Amniotic stem cell (primary cell): Measurements from ENCODE around the gene CRIP2.
A peak's percentile ranks its signal among the peaks of the same experiment; 100 is the strongest.

ENCODE experiments used
- DNase-seq: peaks from one replicate; lab custom pipeline; 2025; lab: John Stamatoyannopoulos, UW

CRIP2 gene

DNA sequence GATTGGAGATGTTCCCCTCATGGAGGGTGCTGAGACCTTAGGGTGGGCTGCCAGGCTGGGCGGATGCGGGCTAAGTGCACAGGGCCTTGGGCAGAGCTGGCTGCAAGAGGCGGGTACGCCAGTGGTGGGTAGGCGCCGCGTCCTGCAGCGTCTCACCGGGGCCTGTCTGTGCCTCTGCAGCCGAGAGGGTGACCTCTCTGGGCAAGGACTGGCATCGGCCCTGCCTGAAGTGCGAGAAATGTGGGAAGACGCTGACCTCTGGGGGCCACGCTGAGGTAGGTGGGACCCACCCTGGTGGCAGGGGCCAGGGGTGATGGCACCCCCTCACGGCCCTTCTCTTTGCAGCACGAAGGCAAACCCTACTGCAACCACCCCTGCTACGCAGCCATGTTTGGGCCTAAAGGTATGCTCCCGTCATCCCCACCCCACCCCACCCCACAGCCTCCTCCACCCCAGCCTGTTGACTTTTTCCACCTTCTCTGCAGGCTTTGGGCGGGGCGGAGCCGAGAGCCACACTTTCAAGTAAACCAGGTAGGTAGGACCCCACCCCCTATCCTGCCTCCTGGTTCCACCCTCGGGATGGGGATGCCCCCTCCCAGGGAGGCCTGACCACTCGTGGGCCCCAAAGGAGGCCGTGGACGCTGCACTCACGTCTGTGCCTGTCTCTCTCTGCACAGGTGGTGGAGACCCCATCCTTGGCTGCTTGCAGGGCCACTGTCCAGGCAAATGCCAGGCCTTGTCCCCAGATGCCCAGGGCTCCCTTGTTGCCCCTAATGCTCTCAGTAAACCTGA lies 13.6 kb downstream of the CRIP2 start:
- no peak for DNase-seq

DNA sequence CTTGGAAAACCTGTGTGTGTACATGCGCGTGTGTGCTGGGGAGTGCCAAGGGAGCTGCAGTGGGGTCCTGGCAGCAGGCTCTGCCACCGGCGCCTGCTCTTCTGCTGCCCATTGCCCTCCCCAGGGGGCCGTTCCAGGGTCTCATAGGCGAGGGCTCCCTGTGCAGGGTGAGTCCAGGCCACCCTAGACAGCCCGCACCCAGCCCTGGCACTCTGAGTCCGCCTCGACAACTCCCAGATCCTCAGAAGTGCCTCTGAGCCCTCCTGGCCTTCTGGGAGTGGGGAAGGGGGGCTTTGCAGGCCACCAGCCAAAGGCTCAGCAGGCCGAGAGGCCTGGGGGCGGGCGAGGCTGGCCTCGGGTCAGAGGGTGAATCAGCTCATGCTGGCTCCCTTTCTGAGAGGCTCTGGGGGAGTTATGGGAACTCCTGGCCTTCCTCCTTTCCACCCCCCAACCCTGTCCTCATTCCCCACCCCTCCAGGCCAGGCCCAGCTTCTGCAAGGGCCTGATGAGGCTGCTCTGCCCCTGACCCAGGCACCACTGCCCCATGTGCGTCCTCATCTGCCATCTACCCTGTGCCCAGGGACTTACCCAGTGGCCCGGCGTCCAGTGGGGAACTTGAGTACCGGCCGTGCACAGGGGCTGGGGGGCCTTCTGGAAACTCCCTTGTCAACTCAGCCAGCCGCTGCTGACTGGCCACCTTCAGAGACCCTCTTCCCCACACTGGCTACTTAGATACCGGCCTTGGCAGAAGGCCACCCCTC lies 14.3 kb downstream of the CRIP2 start:
- no peak for DNase-seq

DNA sequence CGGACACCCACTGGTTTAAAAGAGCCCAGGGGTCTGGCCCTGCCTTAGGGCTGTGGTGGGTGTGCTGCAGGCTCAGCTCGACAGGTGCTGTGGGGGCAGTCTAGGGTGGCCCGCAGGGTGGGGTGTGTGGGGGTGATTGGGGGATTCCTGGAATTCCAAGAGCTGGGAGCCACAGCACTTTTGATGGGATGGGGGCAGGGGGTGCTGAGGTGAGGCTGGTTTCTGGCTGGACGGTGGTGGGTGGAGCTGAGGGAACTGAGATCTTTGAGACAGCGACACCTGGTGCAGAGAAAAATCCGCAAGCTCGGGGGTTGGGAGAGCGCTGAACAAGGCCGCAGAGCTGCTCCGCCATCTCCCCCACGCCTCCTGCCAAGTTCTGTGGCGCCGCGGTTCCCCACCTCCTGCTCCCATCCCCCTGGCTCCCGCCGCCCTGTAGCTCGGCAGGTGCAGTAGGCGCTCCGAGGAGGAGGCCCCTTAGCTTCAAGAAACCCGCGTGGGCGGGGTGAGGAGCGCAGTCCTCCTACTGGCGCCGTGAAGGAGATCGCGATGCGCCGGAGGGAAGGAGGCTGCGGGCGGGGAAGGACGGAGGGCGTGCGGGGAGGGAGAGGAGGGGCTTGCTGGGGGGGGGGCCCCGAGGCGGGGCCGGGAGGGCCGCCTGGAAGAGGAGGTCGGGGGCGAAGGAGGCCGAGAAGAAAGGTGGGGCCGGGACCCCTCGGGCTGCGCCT lies 15.1 kb downstream of the CRIP2 start:
- DNase-seq: peak; percentile 64

DNA sequence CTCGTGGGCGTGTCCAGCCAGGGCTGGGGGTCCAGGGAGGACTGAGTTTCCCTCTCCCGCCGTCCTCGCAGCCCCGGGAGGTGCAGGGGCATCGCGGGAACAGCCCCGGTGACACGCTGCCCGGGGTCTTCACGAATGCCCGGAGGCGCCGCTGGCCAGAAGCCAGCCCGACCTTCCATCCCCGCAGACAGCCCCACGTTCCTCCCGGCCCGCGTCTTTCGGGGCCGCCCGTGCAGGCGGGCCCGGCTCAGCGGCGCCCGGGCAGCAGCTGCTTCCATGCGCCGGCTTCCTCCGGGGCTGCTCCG lies 15.6 kb downstream of the CRIP2 start:
- no peak for DNase-seq

DNA sequence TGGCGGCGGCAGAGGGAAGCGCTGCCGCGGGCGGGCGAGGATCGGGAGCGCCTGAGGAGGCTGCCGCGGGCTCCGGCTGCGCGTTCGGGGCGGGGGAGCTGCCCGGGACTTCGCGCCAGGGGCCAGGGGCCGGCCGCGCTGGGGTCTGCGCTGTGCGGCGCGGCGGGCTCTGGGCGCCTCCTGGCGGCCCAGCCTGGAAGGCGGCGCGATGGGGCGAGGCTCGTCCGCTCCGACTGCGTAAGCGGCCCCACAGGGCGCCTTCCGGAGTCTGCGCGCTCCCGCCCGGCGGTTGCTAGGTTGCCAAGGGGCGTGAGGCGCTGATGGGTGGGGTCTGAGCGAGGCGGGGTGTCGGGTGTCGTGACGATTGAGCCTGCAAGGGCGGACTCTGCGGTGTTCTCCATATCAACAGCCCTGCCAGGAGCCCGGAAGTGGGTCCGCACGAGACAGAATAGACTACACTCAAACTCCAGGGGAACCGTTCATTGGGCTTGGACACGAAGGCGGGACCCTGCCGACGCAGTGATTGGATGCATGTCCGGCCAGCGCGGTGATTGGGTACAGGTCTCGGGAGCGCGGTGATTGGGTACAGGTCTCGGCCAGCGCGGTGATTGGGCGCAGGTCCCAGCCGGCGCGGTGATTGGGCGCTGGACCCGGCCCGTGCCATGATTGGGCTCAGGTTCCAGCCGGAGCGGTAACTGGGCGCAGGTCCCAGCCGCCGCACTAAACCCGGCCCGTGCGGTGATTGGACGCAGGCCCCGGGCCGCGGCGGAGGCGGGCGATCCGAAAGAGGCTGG lies 16.1 kb downstream of the CRIP2 start, which contains the start of gene TEDC1:
TEDC1 (plus strand) TSS at position 675 of the 794 bp plus-strand sequence. CDS start 130 bp downstream, outside the sequence.
- DNase-seq: peak; percentile 100

DNA sequence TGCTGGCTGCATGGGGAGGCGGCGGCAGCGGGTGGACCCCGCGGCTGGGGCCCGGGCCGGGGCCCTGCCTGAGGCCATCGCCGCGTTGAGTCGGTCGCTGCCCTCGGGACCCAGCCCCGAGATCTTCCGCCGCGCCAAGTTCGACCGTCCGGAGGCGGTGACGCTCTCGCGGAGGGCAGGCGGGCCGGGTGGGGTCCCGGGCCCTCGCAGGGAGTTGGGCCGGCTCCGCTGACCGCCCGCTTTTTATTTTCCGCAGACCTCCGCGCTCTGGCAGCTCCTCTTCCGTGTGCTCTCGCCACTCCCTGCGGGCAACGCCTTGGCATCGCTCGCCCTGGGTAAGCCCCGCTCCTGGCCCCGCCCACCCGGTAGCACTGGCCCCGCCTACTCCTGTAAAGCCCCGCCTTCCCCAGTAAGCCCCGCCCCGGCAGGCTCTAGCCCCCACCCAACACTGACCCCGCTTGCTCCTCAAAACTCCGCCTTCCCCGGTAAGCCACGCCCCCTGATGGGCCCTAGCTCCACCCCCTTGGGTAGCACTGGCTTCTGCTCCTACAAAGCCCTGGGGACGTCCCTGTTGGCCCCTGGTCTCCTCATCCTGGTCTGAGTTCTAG lies 16.8 kb downstream of the CRIP2 start:
- no peak for DNase-seq

DNA sequence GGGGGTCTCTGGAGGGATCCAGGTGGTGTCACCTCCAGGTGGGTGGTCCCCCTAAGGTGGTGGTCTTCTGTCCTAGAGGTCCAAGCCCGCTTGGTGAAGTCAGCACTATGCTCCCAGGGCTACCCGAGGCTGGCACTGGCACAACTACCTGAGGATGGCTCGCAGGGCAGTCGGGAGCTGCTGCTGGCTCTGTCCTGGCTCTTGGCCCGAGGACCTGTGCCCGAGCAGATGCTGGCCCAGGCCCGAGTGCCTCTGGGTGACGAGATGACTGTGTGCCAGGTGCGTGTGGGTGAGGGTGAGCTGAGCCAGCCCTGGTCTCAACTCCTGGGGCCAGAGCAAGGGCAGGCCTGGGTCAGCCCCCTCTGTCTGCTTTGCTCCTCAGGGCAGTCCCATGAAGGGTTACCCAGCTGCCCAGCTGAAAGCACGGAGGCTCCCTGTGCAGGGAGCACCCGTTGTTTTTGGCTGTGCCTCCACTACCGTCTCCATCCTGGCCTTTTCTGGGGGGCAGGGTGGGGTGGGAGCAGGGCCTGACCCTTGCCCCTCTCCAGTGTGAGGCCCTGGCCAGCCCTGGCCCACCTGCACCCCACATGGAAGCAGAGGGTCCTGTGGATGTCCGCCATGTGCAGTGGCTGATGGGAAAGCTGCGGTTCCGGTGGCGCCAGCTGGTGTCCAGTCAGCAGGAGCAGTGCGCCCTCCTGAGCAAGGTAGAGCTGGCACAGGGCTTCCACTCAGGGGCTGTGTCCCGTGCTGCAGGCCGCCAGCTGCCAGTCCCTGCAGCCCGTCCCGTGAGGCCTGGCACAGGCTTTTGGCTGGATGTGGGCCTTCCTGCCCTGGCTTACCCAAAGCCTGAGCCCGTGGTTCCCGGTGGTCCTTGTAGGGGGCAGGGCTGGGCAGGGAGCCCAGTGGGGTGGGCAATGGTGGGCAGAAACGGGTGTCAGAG lies 17.7 kb downstream of the CRIP2 start:
- no peak for DNase-seq

DNA sequence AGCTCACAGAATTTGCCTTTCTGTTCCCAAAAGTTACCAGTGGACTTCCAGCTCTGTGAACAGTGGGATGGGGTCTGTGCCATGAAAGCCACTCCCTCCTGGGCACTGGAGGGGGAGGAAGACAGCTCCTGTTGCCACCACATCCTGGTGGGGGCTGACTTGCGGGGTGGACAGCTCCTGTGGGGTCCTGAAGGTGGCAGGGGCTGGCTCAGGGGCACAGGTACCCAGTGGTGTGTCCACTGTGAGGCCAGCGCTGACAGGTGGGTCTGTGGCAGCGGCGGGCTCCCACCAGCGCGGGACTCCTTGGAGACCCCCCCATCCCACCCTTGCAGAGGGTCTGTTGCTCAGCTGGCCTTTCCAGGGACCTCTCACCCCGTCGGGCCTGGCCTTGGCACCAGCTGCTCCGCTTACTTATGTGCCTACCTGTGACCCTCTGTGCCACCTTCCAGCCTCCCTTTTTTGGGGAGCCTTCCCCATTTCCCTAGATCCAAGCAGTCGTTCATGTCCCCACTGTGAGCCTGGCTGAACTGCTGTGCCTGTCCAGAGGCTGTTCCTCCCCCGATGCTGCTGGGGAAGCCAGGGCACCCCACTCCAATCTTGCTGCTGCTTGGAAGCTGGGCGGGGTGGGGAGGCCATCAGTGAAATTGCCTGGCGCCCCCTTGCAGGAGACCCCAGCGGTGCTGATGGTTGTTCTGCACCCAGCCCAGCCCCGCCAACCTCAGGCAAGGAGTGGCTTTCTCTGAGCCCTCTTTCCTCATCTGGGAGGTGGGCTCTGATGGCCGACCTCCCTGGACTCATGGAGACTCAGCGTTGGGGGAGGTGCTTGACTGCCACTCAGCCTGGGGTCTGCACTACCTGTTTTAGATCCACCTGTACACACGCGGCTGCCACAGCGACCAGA lies 18.6 kb downstream of the CRIP2 start:
- no peak for DNase-seq

DNA sequence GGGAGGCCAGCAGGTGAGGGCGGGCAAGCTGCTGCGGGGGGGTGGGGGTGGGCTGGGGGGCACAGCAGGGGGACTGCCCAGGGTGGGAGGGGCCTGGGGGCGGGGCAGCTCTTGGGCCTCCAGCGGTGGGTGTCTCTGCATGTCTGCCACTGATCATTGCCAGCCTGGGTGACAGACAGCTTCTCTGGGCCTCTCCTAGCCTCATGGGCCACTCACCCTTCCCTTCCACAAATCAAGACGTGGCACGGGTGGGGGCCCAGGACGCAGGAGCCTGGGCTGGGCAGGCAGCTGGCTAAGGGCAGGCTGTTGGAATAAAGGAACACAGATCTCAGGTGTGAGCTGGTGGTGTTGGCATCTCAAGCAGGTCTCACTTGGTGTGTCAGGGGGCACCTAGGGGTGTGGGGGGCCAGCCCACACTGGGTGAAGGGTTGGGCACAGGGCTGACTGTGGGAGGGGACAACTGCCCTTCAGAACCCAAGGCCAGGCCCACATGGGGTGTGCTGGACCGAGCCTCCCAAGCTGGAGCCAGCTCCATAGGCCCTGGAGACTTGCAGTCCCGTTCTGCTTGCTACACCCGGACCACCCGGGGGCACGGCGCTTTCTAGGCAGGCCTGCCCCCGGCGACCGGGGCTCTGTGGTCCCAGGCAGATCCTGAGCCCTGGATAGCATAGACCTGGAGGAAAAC lies 19.4 kb downstream of the CRIP2 start:
- DNase-seq: no peak

DNA sequence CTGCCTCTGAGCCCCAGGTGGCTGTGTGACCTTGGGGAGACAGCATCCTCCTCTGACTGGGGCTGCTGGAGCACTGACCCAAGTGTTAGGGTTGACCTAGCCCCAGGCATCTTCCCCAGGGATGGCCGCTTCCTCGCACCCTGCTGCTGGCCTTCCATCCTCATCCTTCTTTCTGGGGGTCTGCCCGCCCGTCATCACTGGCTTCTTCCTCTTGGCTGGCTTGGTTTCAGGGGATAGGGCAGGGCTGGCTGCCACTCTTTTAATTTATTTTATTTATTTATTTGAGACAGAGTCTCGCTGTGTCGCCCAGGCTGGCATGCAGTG lies 19.9 kb downstream of the CRIP2 start:
- no peak for DNase-seq

DNA sequence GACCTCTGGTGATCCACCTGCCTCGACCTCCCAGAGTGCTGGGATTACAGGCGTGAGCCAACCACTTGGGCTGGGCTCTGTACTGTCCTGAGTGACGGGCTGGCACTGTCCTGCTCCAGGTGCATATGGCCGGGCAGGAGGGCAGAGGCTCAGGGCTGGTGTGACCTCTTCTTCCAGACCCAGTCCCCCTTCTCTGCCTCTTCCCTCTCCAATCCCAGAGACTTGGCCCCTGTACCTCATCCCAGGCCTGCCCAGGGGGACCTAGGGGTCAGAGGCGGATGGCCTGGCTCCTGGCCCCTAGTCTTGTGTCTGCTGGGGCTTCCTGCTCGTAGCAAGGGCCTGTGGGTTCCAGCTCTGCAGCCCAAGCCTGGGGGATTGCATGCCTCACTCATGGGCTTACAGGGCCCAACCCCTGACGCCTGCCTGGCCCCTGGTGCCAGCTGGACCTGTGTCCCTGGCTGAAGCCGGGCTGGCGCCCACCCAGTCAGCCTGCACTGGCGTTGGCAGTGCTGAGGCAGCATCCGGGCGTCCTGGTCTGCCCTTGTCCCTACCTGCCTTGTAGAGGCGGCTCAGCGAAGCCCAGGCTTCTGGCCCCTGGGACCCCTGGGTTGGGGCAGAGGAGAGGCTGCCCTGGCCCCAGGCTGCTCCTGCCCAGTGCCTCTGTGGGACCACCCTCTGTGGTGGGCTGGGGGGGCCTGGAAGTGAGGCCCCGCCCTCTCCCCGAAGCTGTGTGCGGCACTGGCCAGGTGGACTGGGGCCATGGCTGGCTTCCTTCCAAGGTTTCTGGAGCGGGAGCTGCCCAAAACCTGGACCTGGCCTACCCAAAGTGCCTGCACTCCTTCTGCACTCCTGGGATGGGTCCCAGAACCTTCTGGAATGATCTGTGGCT lies 20.7 kb downstream of the CRIP2 start:
- no peak for DNase-seq

DNA sequence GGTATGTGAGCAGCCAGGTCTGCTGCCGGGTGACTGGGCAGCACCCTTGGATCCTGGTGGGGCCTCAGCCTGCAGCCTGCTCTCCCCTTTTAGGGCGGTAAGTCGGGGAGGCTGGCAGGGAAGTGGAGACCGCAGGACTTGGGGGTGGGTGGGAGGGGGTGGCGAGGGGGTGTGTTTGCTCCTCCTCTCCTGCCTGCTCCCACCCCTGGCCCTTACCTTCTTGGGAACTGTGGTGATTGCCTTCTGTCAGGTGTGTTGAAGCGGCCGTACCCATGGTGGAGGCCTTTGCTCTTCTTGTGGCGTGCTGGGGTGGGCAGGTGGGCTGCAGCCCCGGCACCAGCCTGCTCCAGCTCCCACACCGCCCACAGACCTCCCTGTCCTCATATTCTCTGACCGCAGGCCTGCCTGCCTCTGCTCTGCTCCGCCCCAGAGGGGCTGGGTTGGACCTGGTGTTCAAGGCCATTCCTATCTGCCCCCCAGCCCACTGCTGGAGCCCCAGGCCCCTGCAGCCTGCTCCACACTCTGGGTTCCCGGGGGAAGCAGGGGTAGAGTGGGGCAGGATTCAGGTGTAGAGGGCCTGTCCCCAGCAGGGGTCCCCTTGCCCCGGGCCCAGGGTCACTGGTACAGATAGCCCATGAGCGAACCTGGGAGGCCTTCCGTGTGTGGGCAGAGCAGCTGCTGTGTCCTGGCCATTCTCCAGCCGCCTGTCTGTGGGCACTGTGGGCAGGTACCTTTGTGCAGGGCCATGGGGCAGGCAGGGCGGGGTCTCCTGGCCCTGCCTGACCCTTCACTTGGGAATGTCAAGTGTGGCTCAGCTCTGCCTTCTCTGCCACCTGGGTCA lies 21.6 kb downstream of the CRIP2 start:
- no peak for DNase-seq

DNA sequence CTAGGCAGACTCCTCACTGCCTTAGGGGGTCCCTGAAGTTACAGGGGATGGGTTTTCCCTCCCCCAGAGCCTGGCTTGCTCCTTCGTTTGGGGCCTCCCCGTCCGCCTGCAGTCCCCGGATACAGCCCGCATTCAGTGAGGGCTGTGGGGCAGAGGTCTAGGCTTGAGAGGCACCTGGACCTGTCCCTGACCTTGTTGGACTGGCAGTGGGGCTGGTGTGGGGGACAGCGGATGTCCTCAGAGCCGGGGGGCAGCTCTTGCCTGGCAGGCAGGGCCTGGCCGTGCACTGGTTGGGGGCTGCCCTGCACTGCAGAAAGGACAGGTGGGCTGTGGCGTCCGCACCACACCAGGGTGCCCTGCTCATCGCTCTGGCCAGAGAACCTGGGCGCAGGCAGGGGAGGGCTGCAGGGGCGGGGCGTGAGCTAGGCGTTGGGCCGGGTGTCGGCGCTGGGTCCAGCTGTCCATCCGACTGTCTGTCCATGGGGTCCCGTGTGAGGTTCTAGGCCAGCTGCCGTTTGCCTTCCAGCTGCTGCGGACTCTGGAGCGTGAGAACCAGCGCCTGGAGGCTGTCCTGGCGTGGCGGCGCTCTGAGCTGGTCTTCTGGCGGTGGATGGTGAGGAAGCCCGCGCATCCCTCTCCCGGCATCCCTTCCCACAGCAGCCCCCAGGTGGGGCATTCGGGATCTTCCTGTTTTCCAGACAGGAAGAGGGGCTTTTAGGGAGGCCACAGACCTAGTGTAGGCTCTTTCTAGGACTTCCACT lies 22.4 kb downstream of the CRIP2 start:
- DNase-seq: no peak

DNA sequence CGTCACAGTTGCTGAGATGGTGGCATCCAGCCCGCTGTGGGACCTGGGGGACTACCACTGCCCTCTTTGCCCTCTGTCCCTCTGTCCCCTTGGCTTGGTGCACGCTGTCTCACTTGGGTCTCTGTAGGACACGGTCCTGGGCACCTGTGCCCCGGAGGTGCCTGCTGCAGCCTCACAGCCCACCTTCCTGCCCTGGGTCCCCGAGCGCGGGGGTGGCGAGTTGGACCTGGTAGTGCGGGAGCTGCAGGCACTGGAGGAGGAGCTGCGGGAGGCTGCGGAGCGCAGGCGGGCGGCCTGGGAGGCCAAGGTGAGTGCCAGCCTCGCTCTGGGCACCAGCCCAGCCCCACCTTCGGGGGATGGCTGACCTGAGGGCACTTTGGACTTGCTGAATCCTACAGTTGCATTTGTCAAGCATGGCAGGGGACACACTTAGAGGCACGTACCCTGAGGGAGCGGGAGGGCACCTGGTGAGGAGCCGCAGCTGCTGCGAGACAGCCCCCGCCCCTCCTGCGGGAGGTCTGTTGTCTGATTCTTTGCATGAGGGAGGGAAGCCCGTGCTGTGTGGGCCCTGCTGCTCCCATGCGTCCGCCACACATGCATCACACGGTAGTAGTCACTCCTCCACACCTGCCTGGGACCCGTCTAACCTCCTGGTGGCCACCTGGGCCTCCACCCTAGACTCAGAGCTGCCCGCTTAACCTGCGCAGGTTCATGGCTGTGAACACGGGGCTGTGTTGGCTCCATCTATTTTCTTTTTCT lies 23.2 kb downstream of the CRIP2 start:
- DNase-seq: no peak

DNA sequence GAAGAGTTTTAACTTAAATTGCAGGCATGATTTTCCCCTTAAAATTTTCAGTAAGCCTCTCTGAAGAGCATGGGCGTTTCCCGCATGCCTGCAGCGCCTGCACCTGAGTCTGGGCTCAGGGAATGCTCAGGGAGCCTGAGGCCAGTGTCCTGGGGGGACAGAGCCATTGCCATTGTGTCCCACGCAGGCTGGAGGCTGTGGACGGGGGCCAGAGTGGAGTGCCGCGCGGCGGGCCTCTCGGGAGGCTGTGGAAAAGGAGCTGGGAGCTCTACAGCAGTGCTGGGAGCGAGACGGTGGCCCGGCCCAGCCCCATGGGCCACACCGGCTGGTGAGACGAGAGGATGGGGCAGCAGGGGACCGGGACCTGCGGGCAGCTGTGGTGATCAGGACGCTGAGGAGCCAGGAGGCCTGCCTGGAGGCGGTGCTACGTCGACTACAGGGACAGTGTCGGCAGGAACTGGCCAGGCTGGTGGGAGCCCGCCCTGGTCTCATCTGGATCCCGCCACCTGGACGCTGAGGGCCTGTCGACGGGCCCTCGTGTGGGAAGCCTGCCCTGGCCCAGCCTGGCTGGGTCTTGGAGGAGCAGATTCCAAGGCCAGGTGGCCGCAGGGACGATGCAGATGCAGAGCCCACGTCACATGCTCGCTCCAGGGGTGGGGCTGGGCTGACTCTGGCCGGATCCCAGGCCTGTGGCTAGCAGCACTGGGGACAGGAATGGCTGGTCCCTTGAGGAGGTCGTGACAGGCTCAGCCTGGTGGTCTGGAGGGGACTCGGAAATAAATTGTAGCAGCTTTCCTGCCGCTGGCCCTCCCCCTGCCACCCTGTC lies 24.0 kb downstream of the CRIP2 start:
- no peak for DNase-seq
